Ishikawa (cell line): Measurements from ENCODE around the gene HDAC8.

Experiments
- CREB1 ChIP-seq: IDR thresholded peaks from 2 replicates; pipeline ENCODE4 v1.6.1; 2012; ENCODE audit warnings: low read depth
- EP300 ChIP-seq: IDR thresholded peaks from 2 replicates; pipeline ENCODE4 v1.6.1; 2012; ENCODE audit warnings: borderline replicate concordance
- FOXM1 ChIP-seq: IDR thresholded peaks from 2 replicates; pipeline ENCODE4 v1.6.1; 2012; ENCODE audit warnings: low read depth, borderline replicate concordance
- NFIC ChIP-seq: IDR thresholded peaks from 2 replicates; pipeline ENCODE4 v1.6.1; 2012
- RAD21 ChIP-seq: IDR thresholded peaks from 2 replicates; pipeline ENCODE4 v1.6.1; 2012; ENCODE audit warnings: low read depth
- TCF12 ChIP-seq: IDR thresholded peaks from 2 replicates; pipeline ENCODE4 v1.6.1; 2012; ENCODE audit warnings: low read depth
- TF ChIP-seq, protein P1 (sequence below): IDR thresholded peaks from 2 replicates; pipeline ENCODE4 v1.6.1; 2012; ENCODE audit warnings: low read depth, mild to moderate bottlenecking

DNA sequence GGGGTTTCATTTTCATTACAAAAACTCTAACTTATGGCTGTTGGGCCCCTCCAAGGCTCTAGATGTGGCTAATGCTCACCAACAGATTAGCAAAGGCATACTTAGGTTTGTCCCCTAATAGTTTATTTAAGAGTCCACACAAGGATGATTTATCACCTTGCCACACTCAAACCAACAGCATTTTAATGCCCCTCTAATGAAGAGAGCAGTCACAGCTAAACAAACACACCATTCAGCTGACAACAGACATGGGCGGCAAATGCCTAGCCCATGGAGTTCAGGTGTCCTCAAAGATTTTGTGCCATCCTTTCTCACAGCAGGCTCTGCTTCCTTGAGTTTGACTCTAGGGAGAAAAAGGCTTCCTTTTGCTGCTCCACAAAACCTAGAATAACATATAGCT is 205.1 kb downstream of the HDAC8 start:
- TF ChIP-seq TCF12 (no peak), NFIC (no peak), FOXM1 (no peak), EP300 (no peak), CREB1 (no peak), RAD21 (no peak)
- TF ChIP-seq, protein P1, sequence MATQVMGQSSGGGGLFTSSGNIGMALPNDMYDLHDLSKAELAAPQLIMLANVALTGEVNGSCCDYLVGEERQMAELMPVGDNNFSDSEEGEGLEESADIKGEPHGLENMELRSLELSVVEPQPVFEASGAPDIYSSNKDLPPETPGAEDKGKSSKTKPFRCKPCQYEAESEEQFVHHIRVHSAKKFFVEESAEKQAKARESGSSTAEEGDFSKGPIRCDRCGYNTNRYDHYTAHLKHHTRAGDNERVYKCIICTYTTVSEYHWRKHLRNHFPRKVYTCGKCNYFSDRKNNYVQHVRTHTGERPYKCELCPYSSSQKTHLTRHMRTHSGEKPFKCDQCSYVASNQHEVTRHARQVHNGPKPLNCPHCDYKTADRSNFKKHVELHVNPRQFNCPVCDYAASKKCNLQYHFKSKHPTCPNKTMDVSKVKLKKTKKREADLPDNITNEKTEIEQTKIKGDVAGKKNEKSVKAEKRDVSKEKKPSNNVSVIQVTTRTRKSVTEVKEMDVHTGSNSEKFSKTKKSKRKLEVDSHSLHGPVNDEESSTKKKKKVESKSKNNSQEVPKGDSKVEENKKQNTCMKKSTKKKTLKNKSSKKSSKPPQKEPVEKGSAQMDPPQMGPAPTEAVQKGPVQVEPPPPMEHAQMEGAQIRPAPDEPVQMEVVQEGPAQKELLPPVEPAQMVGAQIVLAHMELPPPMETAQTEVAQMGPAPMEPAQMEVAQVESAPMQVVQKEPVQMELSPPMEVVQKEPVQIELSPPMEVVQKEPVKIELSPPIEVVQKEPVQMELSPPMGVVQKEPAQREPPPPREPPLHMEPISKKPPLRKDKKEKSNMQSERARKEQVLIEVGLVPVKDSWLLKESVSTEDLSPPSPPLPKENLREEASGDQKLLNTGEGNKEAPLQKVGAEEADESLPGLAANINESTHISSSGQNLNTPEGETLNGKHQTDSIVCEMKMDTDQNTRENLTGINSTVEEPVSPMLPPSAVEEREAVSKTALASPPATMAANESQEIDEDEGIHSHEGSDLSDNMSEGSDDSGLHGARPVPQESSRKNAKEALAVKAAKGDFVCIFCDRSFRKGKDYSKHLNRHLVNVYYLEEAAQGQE, result no peak
